Vagina (tissue), 2 donors: ENCODE data around the gene CNIH3.

ENCODE experiments used
- CTCF ChIP-seq, 3 experiments: fragments of 450-650 bp in 2 of 3; fragments of 200-600 bp in 1 of 3; sonication (generic) in 1 of 3; IDR thresholded peaks; one replicate each; pipeline ENCODE4 v1.5.1; 2017 to 2019; ENCODE audit warnings: antibody characterized with exemption in 3 of 3, mild to moderate bottlenecking in 2 of 3, moderate library complexity in 2 of 3
- POLR2A ChIP-seq, 2 donors: fragments of 450-650 bp; IDR thresholded peaks; one replicate each; pipeline ENCODE4 v1.6.1; 2017; ENCODE audit warnings: antibody characterized with exemption in 2 of 2, mild to moderate bottlenecking in 2 of 2, moderate library complexity in 2 of 2
- POLR2AphosphoS5 ChIP-seq, 2 donors: sonication (generic); formaldehyde crosslinking; IDR thresholded peaks; one replicate each; pipeline ENCODE4 v1.9.0; 2017; ENCODE audit warnings: antibody characterized with exemption in 2 of 2, mild to moderate bottlenecking in 2 of 2, low read depth in 1 of 2; ENCODE audit not compliant: insufficient read depth in 1 of 2

DNA sequence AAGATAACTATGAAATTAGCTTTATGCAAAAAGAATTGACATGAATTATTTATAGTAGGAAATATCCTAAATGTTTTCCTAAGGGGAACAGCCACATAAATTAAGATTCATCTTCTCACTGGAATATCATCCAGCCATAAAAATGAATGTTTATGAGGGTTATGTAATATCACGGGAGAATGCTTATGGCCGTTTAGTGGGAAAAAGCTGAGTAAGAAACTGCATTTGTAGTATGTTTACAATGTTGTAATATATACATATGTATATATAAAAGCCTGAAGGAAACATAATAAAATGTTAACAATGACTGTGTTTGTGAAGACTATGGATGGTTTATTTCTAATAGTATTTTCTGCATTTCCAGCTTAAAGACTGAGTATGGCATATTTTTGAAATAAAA lies 161.1 kb downstream of the CNIH3 start:
- TF ChIP-seq POLR2A (IDR thresholded peaks at IDR 0.05) (no peak), CTCF (IDR thresholded peaks at IDR 0.05) (no peak), POLR2AphosphoS5 (IDR thresholded peaks at IDR 0.05; ENCODE audit: insufficient read depth in 1 of 2, low read depth in 1 of 2) (no peak)
